NCI-H2227 (cell line): Measurements from ENCODE around the gene TNS3.

Experiments used
- DNase-seq: peaks from one replicate; lab custom pipeline; 2025; ENCODE audit not compliant: unreplicated experiment; lab: John Stamatoyannopoulos, UW

The TNS3 gene

GRCh38 chr7:47391726-47392125 is 190.2 kb downstream of the TNS3 start:
- DNase-seq, result no peak

- DNase-seq, result no peak
These were observed 191.0 kb downstream of the TNS3 start for GRCh38 chr7:47390914-47391313.

GRCh38 chr7:47389923-47390630 is 191.8 kb downstream of the TNS3 start:
- DNase-seq, result no peak

GRCh38 chr7:47389171-47389922 is 192.6 kb downstream of the TNS3 start:
- DNase-seq, result no peak

- no peak for DNase-seq
These were observed 194.4 kb downstream of the TNS3 start for GRCh38 chr7:47387506-47387905.

GRCh38 chr7:47386273-47386835 is 195.6 kb downstream of the TNS3 start:
- no peak for DNase-seq

GRCh38 chr7:47385536-47386125 is 196.3 kb downstream of the TNS3 start:
- DNase-seq, result no peak

GRCh38 chr7:47384755-47385535 is 197.0 kb downstream of the TNS3 start:
- DNase-seq, result no peak

GRCh38 chr7:47383696-47384445 is 198.0 kb downstream of the TNS3 start:
- DNase-seq, result no peak

- no peak for DNase-seq
These were observed 198.8 kb downstream of the TNS3 start for GRCh38 chr7:47383072-47383471.

- DNase-seq, result no peak
These were observed 199.7 kb downstream of the TNS3 start for GRCh38 chr7:47382200-47382599.

GRCh38 chr7:47381134-47381495 is 200.8 kb downstream of the TNS3 start:
- DNase-seq, result no peak

GRCh38 chr7:47380325-47381133 is 201.4 kb downstream of the TNS3 start:
- DNase-seq, result no peak

- DNase-seq, result no peak
These were observed 202.1 kb downstream of the TNS3 start for GRCh38 chr7:47379629-47380324.

- no peak for DNase-seq
These were observed 203.0 kb downstream of the TNS3 start for GRCh38 chr7:47378728-47379395.

- no peak for DNase-seq
These were observed 204.2 kb downstream of the TNS3 start for GRCh38 chr7:47377741-47378140.

- no peak for DNase-seq
These were observed 204.8 kb downstream of the TNS3 start for GRCh38 chr7:47376991-47377616.
